WTC11 (cell line): ENCODE data around the gene IKBKE. TPM values are rescaled to one million over a fixed set of nuclear protein-coding genes. Genes with fewer than 3 reads are reported as not detected.
A peak's percentile ranks its signal among the peaks of the same experiment; 100 is the strongest.

Source experiments
- ATAC-seq: fragments of 200-7000 bp; cut with Tn5 transposase; 2 replicates; pipeline ENCODE4 v1.10.0; 2021; ENCODE audit warnings: mild to moderate bottlenecking, moderate library complexity
- CTCF ChIA-PET: fragments of 300-600 bp; sonication (Branson Sonifier 250); formaldehyde crosslinking; loops from one replicate; lab custom pipeline; 2021; ENCODE audit warnings: antibody characterized with exemption; lab: Charles Lee
- POLR2A ChIA-PET: fragments of 350-600 bp; sonication (Branson Sonifier 250); formaldehyde crosslinking; loops from one replicate; lab custom pipeline; 2021; ENCODE audit warnings: antibody characterized with exemption; lab: Charles Lee
- DNase-seq: peaks from one replicate; pipeline ENCODE4 v3.0.0; 2021; ENCODE audit warnings: low spot score
- H3K27ac Mint-ChIP-seq: 2 replicates; pipeline ENCODE4 v1.8.0; 2021; ENCODE audit warnings: mixed read lengths
- H3K27me3 Mint-ChIP-seq: 2 replicates; pipeline ENCODE4 v1.8.0; 2021; ENCODE audit warnings: low read depth, mild to moderate bottlenecking, moderate library complexity, mixed read lengths
- H3K36me3 Mint-ChIP-seq: 2 replicates; pipeline ENCODE4 v1.8.0; 2021; ENCODE audit warnings: mixed read lengths
- H3K4me1 Mint-ChIP-seq: 2 replicates; pipeline ENCODE4 v1.8.0; 2022; ENCODE audit warnings: mixed read lengths
- H3K4me3 Mint-ChIP-seq: 2 replicates; pipeline ENCODE4 v1.8.0; 2021; ENCODE audit warnings: mild to moderate bottlenecking, moderate library complexity, mixed read lengths
- H3K9me3 Mint-ChIP-seq: 2 replicates; pipeline ENCODE4 v1.8.0; 2021; ENCODE audit warnings: mixed read lengths
- FOXJ3 ChIP-seq: sonication (generic); formaldehyde crosslinking; IDR thresholded peaks from 2 replicates; pipeline ENCODE4 v1.9.0; 2021; ENCODE audit warnings: missing genetic modification reagents, mild to moderate bottlenecking, borderline replicate concordance
- FOXK1 ChIP-seq: sonication (generic); formaldehyde crosslinking; IDR thresholded peaks from 2 replicates; pipeline ENCODE4 v1.8.0; 2022; ENCODE audit warnings: mild to moderate bottlenecking, moderate library complexity, missing genetic modification reagents
- FOXP4 ChIP-seq: sonication (generic); formaldehyde crosslinking; IDR thresholded peaks from 2 replicates; pipeline ENCODE4 v1.8.0; 2022; ENCODE audit warnings: mild to moderate bottlenecking, missing genetic modification reagents
- HMGXB4 ChIP-seq: sonication (generic); formaldehyde crosslinking; IDR thresholded peaks from 2 replicates; pipeline ENCODE4 v1.8.1; 2023; ENCODE audit warnings: mild to moderate bottlenecking, moderate library complexity, missing genetic modification reagents
- IRF1 ChIP-seq: sonication (generic); formaldehyde crosslinking; IDR thresholded peaks from 2 replicates; pipeline ENCODE4 v1.8.0; 2023; ENCODE audit warnings: missing genetic modification reagents
- JAZF1 ChIP-seq: fragments of 250-450 bp; sonication (Bioruptor Pico); IDR thresholded peaks from 2 replicates; pipeline ENCODE4 v1.9.0; 2021; ENCODE audit warnings: moderate library complexity, mild to moderate bottlenecking, inconsistent platforms
- NFE2L1 ChIP-seq: sonication (generic); formaldehyde crosslinking; IDR thresholded peaks from 2 replicates; pipeline ENCODE4 v1.8.1; 2023; ENCODE audit warnings: missing genetic modification reagents
- NR1H2 ChIP-seq: sonication (generic); formaldehyde crosslinking; IDR thresholded peaks from 2 replicates; pipeline ENCODE4 v1.9.0; 2021; ENCODE audit warnings: mild to moderate bottlenecking, moderate library complexity, missing genetic modification reagents
- OVOL2 ChIP-seq: fragments of 250-450 bp; sonication (Bioruptor Pico); IDR thresholded peaks from 2 replicates; pipeline ENCODE4 v1.9.0; 2021; ENCODE audit warnings: mild to moderate bottlenecking, borderline replicate concordance
- TEAD1 ChIP-seq: sonication (generic); formaldehyde crosslinking; IDR thresholded peaks from 2 replicates; pipeline ENCODE4 v1.8.0; 2022; ENCODE audit warnings: mild to moderate bottlenecking, missing genetic modification reagents
- ZBTB43 ChIP-seq: sonication (generic); formaldehyde crosslinking; IDR thresholded peaks from 2 replicates; pipeline ENCODE4 v1.8.1; 2023; ENCODE audit warnings: mild to moderate bottlenecking, missing genetic modification reagents
- ZMAT4 ChIP-seq: fragments of 250-450 bp; sonication (Bioruptor Pico); IDR thresholded peaks from 2 replicates; pipeline ENCODE4 v1.9.0; 2021; ENCODE audit warnings: mild to moderate bottlenecking
- ZNF232 ChIP-seq: sonication (generic); formaldehyde crosslinking; IDR thresholded peaks from 2 replicates; pipeline ENCODE4 v1.8.0; 2022; ENCODE audit warnings: mild to moderate bottlenecking, missing genetic modification reagents
- ZNF317 ChIP-seq: sonication (generic); formaldehyde crosslinking; IDR thresholded peaks from 2 replicates; pipeline ENCODE4 v1.8.1; 2023; ENCODE audit warnings: low read depth, mild to moderate bottlenecking, moderate library complexity, missing genetic modification reagents, borderline replicate concordance
- ZNF416 ChIP-seq: fragments of 250-450 bp; sonication (Bioruptor Pico); IDR thresholded peaks from 2 replicates; pipeline ENCODE4 v1.9.0; 2021; ENCODE audit warnings: mild to moderate bottlenecking, inconsistent platforms
- ZNF423 ChIP-seq: fragments of 250-450 bp; sonication (Bioruptor Pico); IDR thresholded peaks from 2 replicates; pipeline ENCODE4 v2.1.2; 2022; ENCODE audit warnings: mild to moderate bottlenecking, moderate library complexity
- ZNF425 ChIP-seq: fragments of 250-450 bp; sonication (Bioruptor Pico); conservative IDR thresholded peaks from 2 replicates; pipeline ENCODE4 v1.9.0; 2021; ENCODE audit warnings: mild to moderate bottlenecking
- total RNA-seq: library from RNA; stranded (reverse); gene quantifications from 3 replicates; pipeline ENCODE4 v1.2.3, GENCODE V29; 2021

Gene IKBKE
- total RNA-seq, 1 experiment from 2014 or later: 8.1 TPM

- no peak overlapping the region for H3K27ac Mint-ChIP-seq
- CTCF ChIA-PET: no interaction called here
- no peaks in the 10 kb centered on the region for H3K9me3 Mint-ChIP-seq
- H3K36me3 Mint-ChIP-seq: no peaks in the 10 kb centered on the region
- TF ChIP-seq TEAD1 (CRISPR knock-in tag) (no peak), ZNF317 (CRISPR knock-in tag) (peak; percentile 70; the same call in 1 of the 2 replicates)
- TF ChIP-seq, all 79 proteins: peak for 1
- Mint-ChIP-seq H3K4me1 (no peaks in the 10 kb centered on the region), H3K4me3 (no peak overlapping the region), H3K27me3 (no peaks in the 10 kb centered on the region; the same call in 1 of the 2 replicates)
- DNase-seq (no peak), ATAC-seq (no peak)
- POLR2A ChIA-PET: no interaction called here
Measured at GRCh38 chr1:206529425-206529824, 59.1 kb downstream of the IKBKE start.

- Mint-ChIP-seq H3K27me3 (no peaks in the 10 kb centered on the region; the same call in 1 of the 2 replicates), H3K9me3 (no peaks in the 10 kb centered on the region)
- no peak for TF ChIP-seq ZMAT4 (CRISPR knock-in tag)
- TF ChIP-seq IRF1 (CRISPR knock-in tag): no peak
- TF ChIP-seq FOXK1 (CRISPR knock-in tag): no peak
- no peak for TF ChIP-seq ZNF232
- TF ChIP-seq NFE2L1 (CRISPR knock-in tag): no peak
- no peak for TF ChIP-seq NR1H2 (CRISPR knock-in tag)
- TF ChIP-seq ZNF425 (CRISPR knock-in tag): no peak
- no peak for TF ChIP-seq ZNF423 (CRISPR knock-in tag)
- TF ChIP-seq JAZF1 (CRISPR knock-in tag): no peak
- no peak for TF ChIP-seq FOXP4 (CRISPR knock-in tag)
- no peak for TF ChIP-seq ZNF416
- no peak for TF ChIP-seq TEAD1 (CRISPR knock-in tag)
- TF ChIP-seq, all 79 proteins: peak for 0
- no peaks in the 10 kb centered on the region for H3K36me3 Mint-ChIP-seq
- ChIA-PET POLR2A (no interaction called here), CTCF (no interaction called here)
- DNase-seq (no peak), ATAC-seq (no peak)
- no peak overlapping the region for H3K27ac Mint-ChIP-seq
- H3K4me1 Mint-ChIP-seq: peaks cover 5% of the 10 kb centered on the region
- no peak overlapping the region for H3K4me3 Mint-ChIP-seq
Measured at GRCh38 chr1:206532368-206532767, 62.1 kb downstream of the IKBKE start.

GRCh38 chr1:206534552-206534951 lies 64.3 kb downstream of the IKBKE start:
- DNase-seq: no peak
- no peaks in the 10 kb centered on the region for H3K27me3 Mint-ChIP-seq
- H3K27ac Mint-ChIP-seq: no peak overlapping the region
- no peaks in the 10 kb centered on the region for H3K36me3 Mint-ChIP-seq
- H3K4me3 Mint-ChIP-seq: no peak overlapping the region
- POLR2A ChIA-PET: no interaction called here
- TF ChIP-seq FOXJ3 (CRISPR knock-in tag): no peak
- TF ChIP-seq ZBTB43 (CRISPR knock-in tag): no peak
- TF ChIP-seq OVOL2 (CRISPR knock-in tag): no peak
- TF ChIP-seq HMGXB4: no peak
- ATAC-seq: no peak
- CTCF ChIA-PET: interaction anchor here (0.7 to 4.1 kb wide), 3 partner anchors 11 to 129 kb away, joined by 3 to 18 read pairs (median 3); no protein-coding TSS in a partner anchor
- peaks cover 5% of the 10 kb centered on the region for H3K4me1 Mint-ChIP-seq
- no peaks in the 10 kb centered on the region for H3K9me3 Mint-ChIP-seq
